ENCODE results near the gene ARR3.
"Not testable (repeated sequence)": the region's sequence is repeated elsewhere in the genome, so short reads cannot be mapped to it uniquely, and the experiment has no call there.

Gene ARR3

DNA sequence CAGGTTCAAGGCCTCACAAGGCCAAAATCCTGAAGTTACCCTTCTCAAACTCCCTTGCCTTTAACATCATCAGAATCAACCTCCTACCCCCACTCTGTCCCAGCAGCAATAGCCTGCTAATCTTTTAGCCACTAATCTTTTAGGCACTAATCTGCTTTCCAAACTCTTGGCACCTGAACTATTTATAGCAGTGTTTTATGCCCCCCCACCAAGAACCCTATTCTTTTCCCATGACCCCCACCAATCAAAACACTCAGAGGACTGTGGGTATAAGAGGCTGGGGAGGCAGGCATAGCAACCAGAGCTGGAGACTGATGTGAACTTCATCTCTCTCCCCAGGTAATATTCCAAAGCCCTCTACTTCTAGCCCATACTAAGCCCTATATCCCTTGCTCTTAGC, at the start of gene ARR3:
ARR3 (plus strand) TSS at position 301 of the 400 bp plus-strand sequence. CDS start 1,052 bp downstream, outside the sequence.
- DNase-seq (ENCODE audit: low read depth in 2 of 2) = no peak

- no peak for DNase-seq (ENCODE audit: low read depth in 2 of 2)
Observed at GRCh38 chrX:70219938-70220764, 48.0 kb upstream of the ARR3 start.

DNA sequence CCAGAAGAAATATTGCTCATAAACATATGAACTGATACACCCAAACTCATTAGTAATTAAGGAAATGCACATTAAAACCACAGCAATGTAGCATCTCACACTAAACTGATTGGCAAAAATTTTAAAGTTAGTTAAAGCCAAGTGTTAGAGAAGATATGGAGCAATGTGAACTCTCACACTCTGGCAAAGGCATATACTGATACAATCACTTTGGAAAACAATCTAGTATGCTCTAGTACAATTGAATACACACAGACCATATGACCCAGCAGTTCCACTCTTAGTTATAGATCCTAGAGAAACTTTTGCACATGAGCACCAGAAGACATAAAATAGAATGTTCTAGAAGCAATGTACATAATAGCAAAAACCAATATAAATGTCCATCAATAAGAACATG, 42.1 kb upstream of the ARR3 start:
- no peak for DNase-seq (ENCODE audit: low read depth in 2 of 2)

- DNase-seq (ENCODE audit: low read depth in 2 of 2) = no peak
Observed at GRCh38 chrX:70226687-70227086, 41.4 kb upstream of the ARR3 start.

GRCh38 chrX:70231666-70232065, 36.5 kb upstream of the ARR3 start:
- DNase-seq (ENCODE audit: low read depth in 2 of 2) = no peak

- no peak for DNase-seq (ENCODE audit: low read depth in 2 of 2)
Observed at GRCh38 chrX:70234355-70234754, 33.8 kb upstream of the ARR3 start, which contains the start of gene AWAT1. TSS of gene AWAT1 (plus strand) at chrX:70234655. CDS start at chrX:70234696, 41 bp downstream.

- DNase-seq (ENCODE audit: low read depth in 2 of 2) = no peak
Observed at GRCh38 chrX:70240751-70241150, 27.4 kb upstream of the ARR3 start.

GRCh38 chrX:70241501-70241900, 26.6 kb upstream of the ARR3 start:
- no peak for DNase-seq (ENCODE audit: low read depth in 2 of 2)

GRCh38 chrX:70243601-70244000, 24.5 kb upstream of the ARR3 start:
- DNase-seq (ENCODE audit: low read depth in 2 of 2) = not testable (repeated sequence)

DNA sequence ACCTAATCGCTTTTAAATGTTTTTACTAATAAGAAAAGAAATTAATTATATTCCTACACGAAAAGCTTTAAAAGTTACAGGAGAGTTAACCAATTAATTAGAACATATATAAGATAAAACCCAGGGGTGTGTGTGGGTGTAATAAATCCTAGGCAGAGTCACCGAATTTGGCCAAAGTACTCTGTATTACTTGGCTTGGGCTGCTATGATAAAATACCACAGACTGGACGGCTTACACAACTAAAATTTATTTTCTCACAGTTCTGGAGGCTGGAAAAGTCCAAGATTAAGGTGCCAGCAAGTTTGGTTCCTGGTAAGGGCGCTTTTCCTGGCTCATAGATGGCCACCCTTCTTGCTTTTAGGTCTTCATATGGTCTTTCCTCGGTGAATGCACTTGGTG, 23.3 kb upstream of the ARR3 start:
- DNase-seq (ENCODE audit: low read depth in 2 of 2) = no peak

DNA sequence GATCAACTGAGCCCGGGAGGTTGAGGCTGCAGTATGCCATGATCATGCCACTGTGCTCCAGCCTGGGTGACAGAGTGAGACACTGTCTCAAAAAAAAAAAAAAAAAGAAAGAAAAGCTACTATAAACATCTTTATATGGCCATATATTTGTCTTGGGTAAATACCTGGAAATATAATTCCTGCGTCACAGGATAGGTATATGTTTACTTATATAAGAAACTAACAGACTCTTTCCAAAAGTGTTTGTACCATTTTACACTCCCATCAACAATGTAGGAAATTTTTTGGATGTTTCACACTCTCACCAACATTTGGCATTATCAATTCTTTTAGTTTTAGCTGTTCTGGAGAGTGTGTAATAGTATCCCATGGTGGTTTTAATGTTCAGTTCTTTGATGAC, 20.9 kb upstream of the ARR3 start:
- DNase-seq (ENCODE audit: low read depth in 2 of 2) = no peak

DNA sequence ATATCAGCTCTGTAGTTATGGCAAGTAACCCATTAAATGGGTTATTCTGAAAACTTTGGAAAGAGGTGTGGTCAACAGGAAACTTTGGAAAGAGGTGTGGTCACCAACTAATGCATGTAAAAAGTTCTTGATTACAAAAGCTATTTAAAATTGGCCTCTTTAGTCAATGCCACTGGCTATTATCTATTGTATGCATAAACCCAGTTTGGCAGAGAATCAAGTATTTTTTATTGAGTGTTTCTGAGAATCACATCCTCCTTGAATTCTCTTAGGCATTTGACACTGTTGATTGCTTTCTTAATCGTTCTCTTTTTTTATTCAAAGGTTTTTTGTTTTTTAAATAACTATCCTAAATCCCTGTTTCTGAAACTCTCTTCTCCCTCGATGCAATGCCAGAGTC, 15.6 kb upstream of the ARR3 start:
- no peak for DNase-seq (ENCODE audit: low read depth in 2 of 2)

DNA sequence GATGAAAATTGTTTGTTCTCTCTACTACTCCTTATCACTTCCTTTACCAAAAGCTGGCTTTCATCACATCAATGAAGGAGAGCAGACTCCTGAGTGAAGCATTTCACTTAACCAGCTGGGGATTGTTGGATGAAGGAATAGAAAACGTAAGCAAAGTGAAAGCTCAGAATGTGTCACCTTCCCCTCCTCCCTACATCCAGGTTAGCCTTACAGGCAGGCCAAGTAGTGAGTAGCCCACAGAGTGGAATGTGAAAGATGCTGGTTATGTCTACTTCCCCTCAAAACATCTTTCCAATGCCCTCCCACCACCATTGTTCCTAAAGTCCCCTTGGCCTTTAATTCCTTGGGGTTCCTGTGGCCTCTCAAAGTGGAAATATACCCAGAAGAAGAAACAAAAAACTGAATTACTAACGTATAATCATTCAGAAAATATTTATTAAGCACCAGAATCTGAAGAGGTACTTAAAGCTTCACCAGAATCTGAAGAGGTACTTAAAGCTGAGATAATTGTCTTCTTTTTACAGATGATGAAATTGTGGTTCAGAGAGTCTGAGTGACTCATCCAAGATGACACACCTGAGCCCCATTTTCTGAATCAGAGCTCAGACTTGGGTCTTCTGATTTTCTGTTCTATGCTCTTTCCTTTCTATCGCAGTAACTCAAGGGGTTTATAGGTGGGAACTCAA, 14.6 kb upstream of the ARR3 start:
- DNase-seq (ENCODE audit: low read depth in 2 of 2) = no peak

DNA sequence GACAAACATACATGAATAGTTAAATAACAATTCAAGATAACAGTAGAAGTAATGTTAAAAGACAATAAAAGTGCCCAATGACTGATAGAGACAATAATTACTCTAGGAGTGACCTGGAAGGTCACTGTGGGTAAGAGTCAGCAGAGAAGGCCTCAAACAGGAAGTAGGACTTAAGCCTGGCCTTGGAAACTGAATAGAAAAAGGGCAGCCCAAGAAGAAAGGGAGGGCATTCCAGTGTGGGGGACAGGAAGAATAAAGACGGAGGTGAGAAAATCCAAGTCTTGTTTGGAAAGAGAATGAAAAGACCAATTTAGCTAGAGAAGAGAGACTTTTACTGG, 14.1 kb upstream of the ARR3 start:
- no peak for DNase-seq (ENCODE audit: low read depth in 2 of 2)

GRCh38 chrX:70254909-70255308, 13.2 kb upstream of the ARR3 start:
- no peak for DNase-seq (ENCODE audit: low read depth in 2 of 2)

- no peak for DNase-seq (ENCODE audit: low read depth in 2 of 2)
Observed at GRCh38 chrX:70255452-70255851, 12.7 kb upstream of the ARR3 start.

- DNase-seq (ENCODE audit: low read depth in 2 of 2) = no peak
Observed at GRCh38 chrX:70257423-70258288, 10.5 kb upstream of the ARR3 start.

GRCh38 chrX:70260104-70260503, 8.0 kb upstream of the ARR3 start, which contains the start of gene P2RY4:
TSS of gene P2RY4 (minus strand) at chrX:70260204. CDS start at chrX:70259624, 580 bp downstream.
- DNase-seq (ENCODE audit: low read depth in 2 of 2) = no peak

DNA sequence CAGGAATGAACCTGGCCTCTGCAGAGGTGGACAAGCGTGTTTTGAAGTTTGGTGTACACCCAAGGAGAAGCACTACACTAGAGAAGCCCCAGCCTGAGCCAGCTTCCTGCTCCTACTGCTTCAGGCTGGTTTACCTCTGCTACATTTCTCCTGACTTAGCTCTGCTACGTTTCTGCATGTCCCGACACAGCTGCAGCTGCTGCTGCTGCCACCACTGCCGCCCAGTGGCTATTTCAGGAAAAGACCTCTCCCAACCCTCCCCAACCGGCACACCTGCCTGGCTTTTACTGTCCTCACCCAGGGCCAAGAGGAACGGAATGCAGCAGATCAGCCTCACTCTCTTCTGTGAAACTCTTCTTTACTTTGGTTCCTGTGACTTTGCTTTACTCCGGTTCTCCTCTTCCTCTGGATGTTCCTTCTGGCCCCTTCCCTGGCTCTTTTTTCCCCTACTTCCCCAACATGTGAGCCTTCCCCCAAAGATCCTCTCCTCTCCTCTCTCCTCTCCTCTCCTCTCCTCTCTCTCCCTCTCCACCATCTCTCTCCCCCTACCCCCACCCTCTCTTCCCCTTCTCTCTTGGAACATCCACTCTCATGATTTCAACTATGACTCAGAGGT, 5.1 kb upstream of the ARR3 start:
- peak in 1 of 2 donors; percentile 3 for DNase-seq (ENCODE audit: low read depth in 2 of 2)

DNA sequence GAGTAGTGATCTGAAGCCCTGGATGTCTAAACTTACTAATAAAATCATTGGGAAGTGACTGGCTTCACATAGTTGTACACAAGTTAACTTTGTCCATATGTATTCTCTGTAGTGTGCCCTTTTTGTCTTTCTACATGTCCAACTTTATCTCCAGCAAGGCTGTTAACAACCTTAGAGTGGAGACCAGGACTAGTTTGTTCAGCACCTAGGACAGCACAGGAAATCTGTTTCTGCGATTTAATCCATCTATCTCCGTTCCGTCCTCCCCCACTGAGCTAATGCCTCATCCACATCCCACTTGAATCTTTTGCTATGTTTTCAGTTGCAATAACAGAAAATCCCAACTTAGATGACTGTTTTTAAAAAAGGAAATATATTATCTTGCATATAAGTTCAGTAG, 3.4 kb upstream of the ARR3 start:
- no peak for DNase-seq (ENCODE audit: low read depth in 2 of 2)

GRCh38 chrX:70274029-70274428, 5.9 kb downstream of the ARR3 start:
- not testable (repeated sequence) for DNase-seq (ENCODE audit: low read depth in 2 of 2)

DNA sequence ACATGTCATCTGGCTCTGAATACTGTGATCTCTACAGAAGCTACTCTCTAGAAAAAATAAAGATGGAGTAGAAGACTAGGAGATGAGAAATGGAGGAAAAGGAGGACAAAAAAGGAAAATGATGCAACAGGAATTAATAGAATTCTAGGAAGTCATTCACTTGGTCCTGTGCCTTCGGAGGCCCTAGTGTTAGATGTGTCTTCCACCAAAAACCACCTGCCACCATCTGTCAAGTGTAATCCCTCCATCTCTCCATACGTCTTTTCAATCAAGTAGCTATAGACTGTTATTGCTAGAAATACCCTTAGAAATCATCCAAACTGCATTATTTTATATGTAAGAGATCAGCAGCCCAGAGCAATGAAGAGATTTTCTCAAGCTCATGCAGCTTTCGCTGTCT, 10.9 kb downstream of the ARR3 start:
- no peak for DNase-seq (ENCODE audit: low read depth in 2 of 2)

All from activated CD4-positive, alpha-beta T cell treated with anti-CD3 and anti-CD28 coated beads for 24 hours (primary cell).